SKM-1 treated with dmso at 0.1 percent for 144 hours (cell line): ENCODE data around the gene TSPAN10.
"Not testable (repeated sequence)": the region's sequence is repeated elsewhere in the genome, so short reads cannot be mapped to it uniquely, and the experiment has no call there.

Experiments
- DNase-seq: peaks from one replicate; lab custom pipeline; 2025; ENCODE audit not compliant: unreplicated experiment; lab: John Stamatoyannopoulos, UW

TSPAN10 gene

GRCh38 chr17:81659038-81659437 is 22.0 kb downstream of the TSPAN10 start:
- DNase-seq = no peak

- no peak for DNase-seq
Observed at GRCh38 chr17:81660441-81660840, 23.4 kb downstream of the TSPAN10 start.

- no peak for DNase-seq
Observed at GRCh38 chr17:81662002-81662401, 25.0 kb downstream of the TSPAN10 start.

- DNase-seq = no peak
Observed at GRCh38 chr17:81664051-81664470, 27.1 kb downstream of the TSPAN10 start.

GRCh38 chr17:81665205-81666091 is 28.5 kb downstream of the TSPAN10 start:
- no peak for DNase-seq

- DNase-seq = no peak
Observed at GRCh38 chr17:81666092-81666341, 29.0 kb downstream of the TSPAN10 start.

- DNase-seq = peak; percentile 91
Observed at GRCh38 chr17:81666342-81667191, 29.6 kb downstream of the TSPAN10 start, which contains the start of the genes CCDC137 and OXLD1. CCDC137 (plus strand) TSS chr17:81666737; CDS start chr17:81666767, 30 bp downstream. OXLD1 (minus strand) TSS chr17:81666605; CDS start chr17:81666577, 28 bp downstream.

- DNase-seq = peak; percentile 16
Observed at GRCh38 chr17:81667754-81668153, 30.8 kb downstream of the TSPAN10 start.

GRCh38 chr17:81672504-81672903 is 35.5 kb downstream of the TSPAN10 start:
- no peak for DNase-seq

GRCh38 chr17:81672954-81673353 is 36.0 kb downstream of the TSPAN10 start:
- no peak for DNase-seq

GRCh38 chr17:81673561-81674258 is 36.7 kb downstream of the TSPAN10 start:
- no peak for DNase-seq

- DNase-seq = not testable (repeated sequence)
Observed at GRCh38 chr17:81675515-81676221, 38.7 kb downstream of the TSPAN10 start.

- no peak for DNase-seq
Observed at GRCh38 chr17:81676906-81677305, 39.9 kb downstream of the TSPAN10 start.

GRCh38 chr17:81680150-81680549 is 43.2 kb downstream of the TSPAN10 start:
- no peak for DNase-seq

GRCh38 chr17:81681672-81682071 is 44.7 kb downstream of the TSPAN10 start:
- DNase-seq = no peak

GRCh38 chr17:81682565-81683207 is 45.7 kb downstream of the TSPAN10 start:
- no peak for DNase-seq

GRCh38 chr17:81683208-81683583 is 46.2 kb downstream of the TSPAN10 start:
- DNase-seq = no peak

- peak; percentile 98 for DNase-seq
Observed at GRCh38 chr17:81683584-81684441, 46.8 kb downstream of the TSPAN10 start, which contains the start of the genes ARL16 and HGS. ARL16 (minus strand) TSS chr17:81683797; CDS start chr17:81683753, 44 bp downstream. HGS (plus strand) TSS chr17:81684011; CDS start chr17:81684067, 56 bp downstream.

GRCh38 chr17:81684442-81684911 is 47.5 kb downstream of the TSPAN10 start:
- DNase-seq = no peak
